ENCODE data around the gene SIDT2. TPM values are rescaled to one million over a fixed set of nuclear protein-coding genes. Genes with fewer than 3 reads are reported as not detected.

SIDT2 gene
- total and polyA plus RNA-seq, 2 of the 4 experiments (the other 2 are of a cell fraction) = 7.3 to 30.3 TPM

DNA sequence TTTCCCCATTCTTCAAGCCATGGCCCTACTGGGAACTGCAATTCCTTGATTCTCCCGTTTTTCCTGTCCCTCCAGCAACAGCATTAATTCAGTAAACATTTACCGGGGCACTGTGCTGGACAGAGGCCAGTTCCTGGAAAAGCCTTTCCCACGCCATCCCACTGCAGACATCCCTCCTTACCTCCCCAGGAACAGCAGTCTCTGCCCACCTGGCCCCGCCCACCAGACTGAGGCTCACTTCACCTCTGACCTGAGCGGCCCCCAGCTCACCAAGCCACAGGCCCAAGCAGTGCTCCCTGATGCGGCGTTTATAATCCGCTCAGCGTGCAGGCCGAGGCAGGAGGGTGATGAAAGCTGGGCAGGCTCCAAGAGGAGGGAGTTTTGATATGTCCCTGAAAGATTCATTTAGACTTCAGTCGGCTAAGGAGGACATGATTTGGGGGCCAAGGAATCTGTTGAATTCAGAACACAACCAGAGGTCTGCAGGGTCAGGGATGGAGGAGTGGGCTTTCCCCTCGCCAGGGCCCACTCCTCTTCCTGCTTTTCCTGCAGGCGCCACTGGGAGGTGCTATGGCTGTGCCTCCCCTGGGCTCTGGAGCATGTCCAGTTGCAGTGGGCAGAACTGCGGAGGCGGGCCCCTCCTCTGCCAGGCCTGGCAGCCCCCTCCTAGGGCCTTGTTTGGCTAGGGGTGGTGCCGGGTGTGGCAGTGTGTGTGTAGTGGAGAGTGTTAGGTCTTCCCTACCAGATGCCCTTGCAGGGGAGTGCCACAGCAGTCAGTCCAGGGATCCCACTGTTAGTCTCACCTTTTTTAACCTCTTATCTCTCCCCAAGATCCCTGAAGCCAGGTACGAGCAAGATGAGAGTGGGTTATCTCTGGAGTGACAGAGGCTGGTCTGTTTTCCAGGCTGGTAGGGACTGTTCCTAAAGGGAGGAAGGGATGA is 19.2 kb downstream of the SIDT2 start (continued):
- TF ChIP-seq, protein P1, sequence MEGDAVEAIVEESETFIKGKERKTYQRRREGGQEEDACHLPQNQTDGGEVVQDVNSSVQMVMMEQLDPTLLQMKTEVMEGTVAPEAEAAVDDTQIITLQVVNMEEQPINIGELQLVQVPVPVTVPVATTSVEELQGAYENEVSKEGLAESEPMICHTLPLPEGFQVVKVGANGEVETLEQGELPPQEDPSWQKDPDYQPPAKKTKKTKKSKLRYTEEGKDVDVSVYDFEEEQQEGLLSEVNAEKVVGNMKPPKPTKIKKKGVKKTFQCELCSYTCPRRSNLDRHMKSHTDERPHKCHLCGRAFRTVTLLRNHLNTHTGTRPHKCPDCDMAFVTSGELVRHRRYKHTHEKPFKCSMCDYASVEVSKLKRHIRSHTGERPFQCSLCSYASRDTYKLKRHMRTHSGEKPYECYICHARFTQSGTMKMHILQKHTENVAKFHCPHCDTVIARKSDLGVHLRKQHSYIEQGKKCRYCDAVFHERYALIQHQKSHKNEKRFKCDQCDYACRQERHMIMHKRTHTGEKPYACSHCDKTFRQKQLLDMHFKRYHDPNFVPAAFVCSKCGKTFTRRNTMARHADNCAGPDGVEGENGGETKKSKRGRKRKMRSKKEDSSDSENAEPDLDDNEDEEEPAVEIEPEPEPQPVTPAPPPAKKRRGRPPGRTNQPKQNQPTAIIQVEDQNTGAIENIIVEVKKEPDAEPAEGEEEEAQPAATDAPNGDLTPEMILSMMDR (conservative IDR thresholded peaks at IDR 0.05; ENCODE audit: low read depth, low read length) = peak; percentile 62
- TF ChIP-seq BHLHE40 (IDR thresholded peaks at IDR 0.05; ENCODE audit: low read depth, low read length) (no peak), SMC3 (IDR thresholded peaks at IDR 0.05; ENCODE audit: low read depth, low read length) (no peak)
